ENCODE results near the gene TBC1D19.

- TF ChIP-seq CTCF (IDR thresholded peaks at IDR 0.05; ENCODE audit: low read depth, low read length, missing input control) (no peak), ATF3 (IDR thresholded peaks at IDR 0.05) (no peak), RAD21 (IDR thresholded peaks at IDR 0.05) (no peak), TAF1 (conservative IDR thresholded peaks at IDR 0.05) (no peak), JUND (IDR thresholded peaks at IDR 0.05) (no peak), YY1 (IDR thresholded peaks at IDR 0.05) (no peak)
Observed at GRCh38 chr4:26762650-26763049, 178.8 kb downstream of the TBC1D19 start.

Measured in liver (tissue), 3 donors.